BE2C (cell line): ENCODE data around the gene DNAJC8.

Experiments
- DNase-seq: peaks from one replicate; pipeline ENCODE4 v3.0.0-alpha.2; 2020
- H3K27me3 ChIP-seq: fragments of 250-450 bp; sonication (Bioruptor Pico); 2 replicates; pipeline ENCODE4 v1.5.1; 2020; ENCODE audit warnings: mild to moderate bottlenecking
- H3K36me3 ChIP-seq: fragments of 250-450 bp; sonication (Bioruptor Pico); 2 replicates; pipeline ENCODE4 v1.5.1; 2020; ENCODE audit warnings: mild to moderate bottlenecking
- H3K4me1 ChIP-seq: fragments of 250-450 bp; sonication (Bioruptor Pico); 2 replicates; pipeline ENCODE4 v1.5.1; 2020
- H3K4me3 ChIP-seq: 2 replicates; pipeline ENCODE4 v1.5.1; 2011; ENCODE audit warnings: low read depth, low read length
- H3K9me3 ChIP-seq: fragments of 250-450 bp; sonication (Bioruptor Pico); 2 replicates; pipeline ENCODE4 v1.5.1; 2020
- CTCF ChIP-seq: IDR thresholded peaks from 2 replicates; pipeline ENCODE4 v1.5.1; 2012; ENCODE audit warnings: mild to moderate bottlenecking, low read depth, low read length

DNAJC8 gene

GRCh38 chr1:28156821-28157220, 76.0 kb downstream of the DNAJC8 start:
- Histone ChIP-seq H3K4me3 (no peak overlapping the region), H3K36me3 (no peaks in the 10 kb centered on the region), H3K27me3 (no peaks in the 10 kb centered on the region), H3K4me1 (no peaks in the 10 kb centered on the region), H3K9me3 (no peaks in the 10 kb centered on the region)
- TF ChIP-seq CTCF: no peak
- DNase-seq: no peak

- no peaks in the 10 kb centered on the region for H3K27me3 ChIP-seq
- no peaks in the 10 kb centered on the region for H3K9me3 ChIP-seq
- TF ChIP-seq CTCF: no peak
- no peak for DNase-seq
- H3K4me1 ChIP-seq: no peaks in the 10 kb centered on the region
- no peaks in the 10 kb centered on the region for H3K36me3 ChIP-seq
- no peak overlapping the region for H3K4me3 ChIP-seq
Observed at GRCh38 chr1:28155628-28156027, 77.2 kb downstream of the DNAJC8 start.

- H3K9me3 ChIP-seq: no peaks in the 10 kb centered on the region
- DNase-seq: no peak
- H3K4me3 ChIP-seq: no peak overlapping the region
- H3K36me3 ChIP-seq: no peaks in the 10 kb centered on the region
- H3K4me1 ChIP-seq: no peaks in the 10 kb centered on the region
- H3K27me3 ChIP-seq: no peaks in the 10 kb centered on the region
- no peak for TF ChIP-seq CTCF
Observed at GRCh38 chr1:28154078-28154594, 78.7 kb downstream of the DNAJC8 start.
